CD4-positive, CD25-positive, alpha-beta regulatory T cell (primary cell): ENCODE data around the gene IL17RA. TPM values are rescaled to one million over a fixed set of nuclear protein-coding genes. Genes with fewer than 3 reads are reported as not detected.

ENCODE experiments used
- ATAC-seq, 2 donors: fragments of 150-1000 bp; cut with Tn5 transposase; one replicate each; pipeline ENCODE4 v1.10.0; 2021; ENCODE audit warnings: low read depth in 2 of 2, moderate number of reproducible peaks in 2 of 2, moderate library complexity in 1 of 2
- DNase-seq, 3 donors: peaks; one replicate each; pipeline versions ENCODE4 v3.0.0 to v3.0.0-alpha.2; 2012 to 2022; ENCODE audit warnings: mixed read lengths in 1 of 3
- H3K27ac ChIP-seq: one replicate; pipeline ENCODE4 v1.7.0; 2013; ENCODE audit warnings: mild to moderate bottlenecking, low read length; ENCODE audit not compliant: insufficient read depth, poor library complexity, severe bottlenecking
- H3K27me3 ChIP-seq: one replicate; pipeline ENCODE4 v1.7.0; 2013; ENCODE audit warnings: low read length; ENCODE audit not compliant: control insufficient read depth, insufficient read depth
- H3K36me3 ChIP-seq: one replicate; pipeline ENCODE4 v1.7.0; 2013; ENCODE audit warnings: mild to moderate bottlenecking, low read length, moderate library complexity; ENCODE audit not compliant: control insufficient read depth, insufficient read depth
- H3K4me1 ChIP-seq: 2 replicates; pipeline ENCODE4 v1.7.0; 2013; ENCODE audit warnings: mild to moderate bottlenecking, low read length; ENCODE audit not compliant: insufficient read depth, control insufficient read depth, poor library complexity, severe bottlenecking
- H3K4me3 ChIP-seq: one replicate; pipeline ENCODE4 v1.7.0; 2013; ENCODE audit warnings: low read depth, mild to moderate bottlenecking, low read length, moderate library complexity
- H3K9me3 ChIP-seq, 2 experiments: 1 replicate in 1 of 2; 2 replicates in 1 of 2; pipeline ENCODE4 v1.7.0; 2013; ENCODE audit warnings: low read length in 2 of 2, mild to moderate bottlenecking in 1 of 2, moderate library complexity in 1 of 2; ENCODE audit not compliant: control insufficient read depth in 2 of 2
- H3K27ac Mint-ChIP-seq, 3 donors: one replicate each; pipeline ENCODE4 v1.8.0; 2020 to 2022; ENCODE audit warnings: mild to moderate bottlenecking in 3 of 3, mixed read lengths in 3 of 3, moderate library complexity in 2 of 3
- H3K27me3 Mint-ChIP-seq: one replicate; pipeline ENCODE4 v1.8.0; 2022; ENCODE audit warnings: mild to moderate bottlenecking, mixed read lengths
- H3K36me3 Mint-ChIP-seq: one replicate; pipeline ENCODE4 v1.8.0; 2020; ENCODE audit warnings: mixed read lengths
- H3K4me1 Mint-ChIP-seq, 4 donors: one replicate each; pipeline ENCODE4 v1.8.0; 2020 to 2022; ENCODE audit warnings: mixed read lengths in 4 of 4, mild to moderate bottlenecking in 1 of 4
- H3K4me3 Mint-ChIP-seq, 4 donors: one replicate each; pipeline ENCODE4 v1.8.0; 2020 to 2022; ENCODE audit warnings: mild to moderate bottlenecking in 4 of 4, mixed read lengths in 4 of 4, moderate library complexity in 3 of 4
- H3K9me3 Mint-ChIP-seq, 7 donors: one replicate each; pipeline ENCODE4 v1.8.0; 2020 to 2022; ENCODE audit warnings: mixed read lengths in 7 of 7, mild to moderate bottlenecking in 3 of 7, moderate library complexity in 2 of 7
- polyA plus RNA-seq, 4 donors: library from polyadenylated mRNA; unstranded; fragments of 300-500 nt; fragmentation: Illumina TruSeq; gene quantifications; one replicate each; pipeline ENCODE4 v1.2.3, GENCODE V29; 2021
- total RNA-seq: library from RNA; stranded (reverse); gene quantifications from one replicate; pipeline ENCODE4 v1.2.3, GENCODE V29; 2022

Gene IL17RA
- total and polyA plus RNA-seq, 5 donors from 2014 or later: 21.7 to 48.2 (median 27.5) TPM

DNA sequence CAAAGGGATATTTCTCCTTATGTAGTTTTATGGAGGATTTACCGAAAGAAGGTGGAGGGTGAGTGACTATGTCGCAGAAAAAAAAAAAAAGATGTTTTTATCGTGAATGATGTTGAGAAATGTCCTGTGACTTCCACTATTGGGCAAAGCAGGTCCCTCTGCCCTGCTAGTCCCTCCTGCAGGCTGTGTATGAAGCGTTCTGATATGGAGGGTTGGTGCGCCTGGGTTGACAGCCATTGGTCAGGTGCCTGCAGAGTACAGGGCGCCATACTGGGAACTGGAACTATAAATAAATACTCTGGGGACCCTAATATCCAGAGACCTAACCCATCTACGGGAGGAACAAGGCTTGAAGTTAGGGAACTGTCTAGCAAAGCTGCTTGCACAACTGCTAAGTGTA is 1.5 kb downstream of the IL17RA start:
- Mint-ChIP-seq H3K4me3 (peak overlapping the region; percentile 90 to 99 (median 93)), H3K4me1 (peaks cover 10 to 68% (median 41%) of the 10 kb centered on the region in 4 donors)

DNA sequence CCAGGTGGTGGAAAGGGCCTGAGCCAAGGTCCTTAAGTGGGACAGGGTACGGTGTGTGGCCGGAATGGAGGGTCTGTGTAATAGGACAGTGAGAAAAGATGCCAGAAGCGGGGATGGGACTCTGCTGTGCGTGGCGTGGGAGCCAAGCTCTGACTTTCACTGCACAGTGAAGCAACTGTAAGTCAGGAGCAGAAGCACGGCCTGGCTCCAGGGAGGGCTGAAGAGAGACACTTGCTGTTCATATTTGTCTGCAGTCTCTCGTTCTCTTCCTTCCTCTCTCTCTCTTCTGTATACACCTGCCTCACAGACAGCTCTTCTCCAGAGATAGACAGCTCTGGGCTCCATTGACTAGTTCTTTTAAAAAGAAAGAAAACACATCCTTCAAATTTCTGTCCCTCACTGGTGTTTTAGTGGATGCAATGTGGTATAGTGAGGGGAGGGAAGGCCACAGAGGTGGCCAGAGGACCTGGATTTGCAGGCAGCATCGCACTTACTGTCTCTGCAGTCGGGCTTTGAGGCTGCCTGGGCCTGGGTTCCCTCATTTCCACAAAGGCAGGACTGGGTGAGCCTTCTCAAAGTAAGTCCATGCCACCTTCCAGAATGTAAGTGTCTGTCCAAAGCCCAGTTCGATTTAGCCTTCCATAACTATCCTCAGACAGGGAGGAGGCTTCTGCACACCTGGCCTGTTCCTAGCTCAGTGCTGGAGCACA is 2.1 kb downstream of the IL17RA start:
- peak overlapping the region; percentile 90 to 99 (median 93) for H3K4me3 Mint-ChIP-seq
- Histone ChIP-seq H3K27me3 (no peaks in the 10 kb centered on the region), H3K4me3 (peak overlapping the region; percentile 82), H3K36me3 (no peaks in the 10 kb centered on the region), H3K27ac (peak overlapping the region; percentile 81), H3K4me1 (peaks cover 64% of the 10 kb centered on the region), H3K9me3 (no peaks in the 10 kb centered on the region)
- H3K27me3 Mint-ChIP-seq: peaks cover 4% of the 10 kb centered on the region
- DNase-seq (peak in 2 of 3 donors; percentile 19 to 38), ATAC-seq (no peak)
- H3K9me3 Mint-ChIP-seq: peaks cover 0 to 4% (median 0%) of the 10 kb centered on the region in 7 donors
- H3K4me1 Mint-ChIP-seq: peaks cover 10 to 74% (median 46%) of the 10 kb centered on the region in 4 donors
- peak overlapping the region; percentile 84 to 94 (median 93) for H3K27ac Mint-ChIP-seq
- peaks cover 5% of the 10 kb centered on the region for H3K36me3 Mint-ChIP-seq

More for the DNA sequence above, 1.5 kb downstream of the IL17RA start:
- no peak for DNase-seq
- H3K4me3 ChIP-seq: peak overlapping the region; percentile 82
- H3K27me3 ChIP-seq: no peaks in the 10 kb centered on the region
- peak overlapping the region; percentile 84 to 94 (median 93) for H3K27ac Mint-ChIP-seq
- H3K9me3 Mint-ChIP-seq: peaks cover 0 to 4% (median 0%) of the 10 kb centered on the region in 7 donors
- no peaks in the 10 kb centered on the region for H3K9me3 ChIP-seq
- no peak for ATAC-seq
- H3K27me3 Mint-ChIP-seq: peaks cover 4% of the 10 kb centered on the region
- peaks cover 61% of the 10 kb centered on the region for H3K4me1 ChIP-seq
- peaks cover 5% of the 10 kb centered on the region for H3K36me3 Mint-ChIP-seq
- H3K36me3 ChIP-seq: no peaks in the 10 kb centered on the region
- H3K27ac ChIP-seq: peak overlapping the region; percentile 81

DNA sequence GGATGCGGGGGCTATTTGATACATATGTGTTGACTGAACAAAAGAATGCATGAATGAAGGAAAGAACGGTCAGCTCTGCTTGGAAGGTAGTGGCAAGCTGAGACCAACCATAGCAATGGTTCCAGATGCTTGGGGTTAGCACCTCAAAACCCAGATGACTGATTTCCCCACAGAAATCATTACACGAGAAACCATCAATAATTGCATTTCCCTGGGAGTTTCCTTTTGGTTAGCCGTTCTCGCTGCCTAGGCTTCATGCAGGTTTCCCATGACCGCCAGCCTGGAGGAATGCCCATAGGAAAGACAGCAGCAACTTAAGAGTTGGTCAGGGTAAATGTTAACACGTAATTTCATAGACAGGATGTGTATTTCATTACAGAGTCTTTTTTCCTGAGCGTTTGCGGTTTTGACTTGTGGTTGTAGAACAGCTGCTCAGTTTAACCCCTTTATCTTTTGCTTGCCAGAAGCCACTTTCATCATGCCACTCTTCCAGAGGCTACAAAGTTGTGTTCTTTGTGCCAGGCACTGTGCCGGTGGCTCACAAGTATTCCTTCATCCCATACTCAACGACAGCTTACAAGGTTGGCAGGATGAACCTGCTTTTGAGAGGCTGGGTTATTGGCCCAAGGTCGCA is 2.8 kb downstream of the IL17RA start:
- peak overlapping the region; percentile 90 to 99 (median 93) for H3K4me3 Mint-ChIP-seq
- peak; percentile 22 to 23 for ATAC-seq

DNA sequence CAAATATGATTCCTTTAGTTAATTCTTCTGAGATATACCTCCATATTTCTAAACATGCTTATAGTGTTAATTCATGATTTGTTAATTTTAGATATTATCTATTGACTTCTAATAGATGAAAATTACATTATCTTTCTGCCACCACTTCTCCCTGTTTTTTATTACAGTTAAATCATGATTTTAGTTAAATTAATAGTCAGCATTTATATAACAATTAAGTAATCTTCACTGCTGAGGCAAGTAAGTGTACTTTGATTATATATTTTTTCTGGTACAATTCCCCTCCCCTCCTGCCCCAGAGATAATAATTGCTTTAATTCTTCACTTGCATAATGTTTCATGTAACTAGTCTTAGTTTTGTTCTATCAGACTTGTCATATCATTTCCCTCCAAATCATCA is 5.8 kb downstream of the IL17RA start:
- H3K36me3 ChIP-seq: peaks cover 5% of the 10 kb centered on the region
- Mint-ChIP-seq H3K4me1 (peaks cover 27 to 91% (median 70%) of the 10 kb centered on the region in 4 donors), H3K27ac (peak overlapping the region in 2 of 3 donors; percentile 50 to 74), H3K27me3 (peaks cover 4% of the 10 kb centered on the region), H3K9me3 (peaks cover 0 to 2% (median 0%) of the 10 kb centered on the region in 7 donors), H3K36me3 (peaks cover 5% of the 10 kb centered on the region), H3K4me3 (peak overlapping the region; percentile 16 to 65 (median 44))
- H3K4me3 ChIP-seq: peak overlapping the region; percentile 15
- no peak for ATAC-seq
- peaks cover 62% of the 10 kb centered on the region for H3K4me1 ChIP-seq
- H3K9me3 ChIP-seq: no peaks in the 10 kb centered on the region
- H3K27ac ChIP-seq: no peak overlapping the region
- H3K27me3 ChIP-seq: no peaks in the 10 kb centered on the region
- DNase-seq: no peak

More for the DNA sequence above, 2.8 kb downstream of the IL17RA start:
- Mint-ChIP-seq H3K36me3 (peaks cover 5% of the 10 kb centered on the region), H3K27ac (peak overlapping the region; percentile 84 to 94 (median 93)), H3K27me3 (peaks cover 4% of the 10 kb centered on the region), H3K4me1 (peaks cover 12 to 80% (median 51%) of the 10 kb centered on the region in 4 donors), H3K9me3 (peaks cover 0 to 4% (median 0%) of the 10 kb centered on the region in 7 donors)
- no peaks in the 10 kb centered on the region for H3K36me3 ChIP-seq
- H3K4me3 ChIP-seq: peak overlapping the region; percentile 82
- peak overlapping the region; percentile 81 for H3K27ac ChIP-seq
- no peaks in the 10 kb centered on the region for H3K27me3 ChIP-seq
- H3K4me1 ChIP-seq: peaks cover 70% of the 10 kb centered on the region
- H3K9me3 ChIP-seq: no peaks in the 10 kb centered on the region
- DNase-seq: peak; percentile 40 to 85 (median 80)

DNA sequence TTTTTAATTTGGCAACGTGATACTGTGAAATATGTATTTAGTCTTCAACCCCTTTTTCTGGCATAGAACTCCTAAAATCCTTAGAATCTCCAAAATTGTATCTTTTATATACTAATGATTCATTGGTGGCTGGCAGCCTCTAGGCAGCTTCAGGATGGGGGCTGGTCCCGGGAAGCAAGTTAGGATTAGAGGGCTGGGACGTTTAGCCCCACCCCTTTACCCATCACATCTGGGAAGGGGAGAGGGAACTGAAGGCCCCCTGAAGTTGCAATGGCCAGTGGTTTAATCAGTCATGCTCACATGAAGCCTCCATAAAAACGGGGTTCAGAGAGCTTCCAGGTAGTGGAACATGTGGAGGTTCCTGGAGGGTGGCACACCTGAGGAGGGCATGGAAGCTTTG is 7.1 kb downstream of the IL17RA start:
- H3K36me3 ChIP-seq: peaks cover 7% of the 10 kb centered on the region
- H3K36me3 Mint-ChIP-seq: peaks cover 5% of the 10 kb centered on the region
- peaks cover under 1% of the 10 kb centered on the region for H3K27me3 Mint-ChIP-seq
- H3K4me3 ChIP-seq: no peak overlapping the region
- H3K27ac ChIP-seq: no peak overlapping the region
- peaks cover 54% of the 10 kb centered on the region for H3K4me1 ChIP-seq
- no peak for ATAC-seq
- peak overlapping the region in 3 of 4 donors; percentile 39 to 44 (median 43) for H3K4me3 Mint-ChIP-seq
- peaks cover 27 to 91% (median 65%) of the 10 kb centered on the region in 4 donors for H3K4me1 Mint-ChIP-seq
- DNase-seq: no peak
- H3K27ac Mint-ChIP-seq: peak overlapping the region in 1 of 3 donors; percentile 32
- no peaks in the 10 kb centered on the region for H3K9me3 ChIP-seq
- H3K9me3 Mint-ChIP-seq: peaks cover 0 to 1% (median 0%) of the 10 kb centered on the region in 7 donors
- H3K27me3 ChIP-seq: no peaks in the 10 kb centered on the region

DNA sequence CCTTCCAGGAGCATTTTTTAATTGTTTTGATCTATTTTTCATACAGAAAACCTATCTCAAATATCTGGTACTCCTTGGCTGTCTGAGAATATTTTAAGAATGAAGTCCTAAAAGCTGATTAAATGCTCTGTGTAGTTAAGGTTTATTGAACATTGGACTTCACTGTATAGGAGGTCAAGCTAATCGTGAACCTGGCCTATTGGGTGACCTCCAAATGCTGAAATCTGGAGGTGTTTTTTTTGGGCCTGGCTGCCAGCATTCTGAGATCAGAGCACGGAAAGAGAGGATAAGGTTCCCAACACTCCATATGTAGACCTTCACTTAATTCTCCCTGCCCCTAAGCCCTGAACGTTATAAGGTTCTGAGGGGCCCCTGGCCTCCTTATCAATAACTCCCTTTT is 8.3 kb downstream of the IL17RA start:
- H3K4me3 ChIP-seq: no peak overlapping the region
- H3K4me1 ChIP-seq: peaks cover 54% of the 10 kb centered on the region
- Mint-ChIP-seq H3K36me3 (peaks cover 11% of the 10 kb centered on the region), H3K27me3 (no peaks in the 10 kb centered on the region), H3K9me3 (peaks cover 0 to 1% (median 0%) of the 10 kb centered on the region in 7 donors), H3K4me3 (peak overlapping the region in 3 of 4 donors; percentile 31 to 37 (median 32)), H3K27ac (no peak overlapping the region), H3K4me1 (peaks cover 27 to 91% (median 64%) of the 10 kb centered on the region in 4 donors)
- DNase-seq (no peak), ATAC-seq (no peak)
- H3K27me3 ChIP-seq: no peaks in the 10 kb centered on the region
- no peaks in the 10 kb centered on the region for H3K9me3 ChIP-seq
- peaks cover 18% of the 10 kb centered on the region for H3K36me3 ChIP-seq
- no peak overlapping the region for H3K27ac ChIP-seq

DNA sequence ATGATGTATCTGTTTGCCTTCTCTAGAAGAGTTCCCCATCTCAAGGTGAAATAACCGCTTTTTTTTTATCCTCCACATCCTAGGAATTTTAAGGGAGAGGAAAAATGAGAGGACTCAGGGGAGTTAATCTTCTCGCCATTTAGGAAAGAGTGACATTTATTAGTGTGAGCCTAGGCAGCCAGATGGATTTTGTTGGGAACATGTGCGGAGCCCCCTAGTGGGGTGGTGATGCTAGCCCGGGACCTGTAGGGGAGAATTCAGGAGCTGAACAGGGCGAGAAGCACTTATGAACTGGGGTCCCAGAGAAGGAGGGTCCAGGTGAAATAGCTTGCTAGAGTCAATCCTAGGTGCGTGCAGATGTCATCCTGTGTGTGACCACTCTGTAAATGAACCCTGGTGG is 10.7 kb downstream of the IL17RA start:
- no peak for DNase-seq
- no peak overlapping the region for H3K27ac ChIP-seq
- no peak for ATAC-seq
- H3K36me3 ChIP-seq: peaks cover 43% of the 10 kb centered on the region
- no peak overlapping the region for H3K4me3 ChIP-seq
- Mint-ChIP-seq H3K9me3 (peaks cover 0 to 1% (median 0%) of the 10 kb centered on the region in 7 donors), H3K4me1 (peaks cover 31 to 94% (median 66%) of the 10 kb centered on the region in 4 donors), H3K27me3 (no peaks in the 10 kb centered on the region), H3K36me3 (peaks cover 27% of the 10 kb centered on the region), H3K27ac (peak overlapping the region in 2 of 3 donors; percentile 67 to 68), H3K4me3 (peak overlapping the region in 1 of 4 donors; percentile 25)
- H3K4me1 ChIP-seq: peaks cover 51% of the 10 kb centered on the region
- H3K27me3 ChIP-seq: no peaks in the 10 kb centered on the region
- H3K9me3 ChIP-seq: no peaks in the 10 kb centered on the region
